Fibroblast of lung (primary cell): ENCODE measurements around the gene OSBP. TPM values are rescaled to one million over a fixed set of nuclear protein-coding genes. Genes with fewer than 3 reads are reported as not detected.

Source experiments
- DNase-seq, 2 donors: peaks; one replicate each; pipeline versions ENCODE4 v3.0.0 to v3.0.0-alpha.2; 2010; ENCODE audit warnings: low read depth in 2 of 2
- H2AFZ ChIP-seq: 2 replicates; pipeline ENCODE4 v1.5.1; 2012; ENCODE audit warnings: low read length, control low read depth, inconsistent platforms
- H3K27ac ChIP-seq: 2 replicates; pipeline ENCODE4 v1.5.1; 2011; ENCODE audit warnings: low read length, control low read depth; ENCODE audit not compliant: insufficient read depth
- H3K27me3 ChIP-seq: 2 replicates; pipeline ENCODE4 v1.5.1; 2011; ENCODE audit warnings: mild to moderate bottlenecking, low read length; ENCODE audit not compliant: control insufficient read depth, insufficient read depth
- H3K36me3 ChIP-seq: 2 replicates; pipeline ENCODE4 v1.5.1; 2011; ENCODE audit warnings: low read length; ENCODE audit not compliant: control insufficient read depth, insufficient read depth
- H3K4me1 ChIP-seq: 2 replicates; pipeline ENCODE4 v1.5.1; 2011; ENCODE audit warnings: low read length; ENCODE audit not compliant: control insufficient read depth, insufficient read depth; ENCODE audit errors: extremely low read depth
- H3K4me2 ChIP-seq: 2 replicates; pipeline ENCODE4 v1.5.1; 2011; ENCODE audit warnings: low read length, control low read depth; ENCODE audit not compliant: insufficient read depth; ENCODE audit errors: extremely low read depth
- H3K4me3 ChIP-seq, 4 experiments: fragments of 200-600 bp in 1 of 4; sonication (generic) in 1 of 4; replicated peaks in 1 of 4; 2 replicates each; pipeline ENCODE4 v1.5.1; 2011 to 2016; ENCODE audit warnings: low read length in 4 of 4, low read depth in 3 of 4, mild to moderate bottlenecking in 3 of 4, control low read depth in 2 of 4, inconsistent platforms in 1 of 4, mixed read lengths in 1 of 4; ENCODE audit not compliant: insufficient read depth in 1 of 4; ENCODE audit errors: control extremely low read depth in 1 of 4
- H3K79me2 ChIP-seq: 2 replicates; pipeline ENCODE4 v1.5.1; 2012; ENCODE audit warnings: mild to moderate bottlenecking, low read length, inconsistent platforms; ENCODE audit not compliant: control insufficient read depth, insufficient read depth
- H3K9ac ChIP-seq: 2 replicates; pipeline ENCODE4 v1.5.1; 2011; ENCODE audit warnings: mild to moderate bottlenecking, low read length, control low read depth; ENCODE audit not compliant: insufficient read depth
- H3K9me3 ChIP-seq: 2 replicates; pipeline ENCODE4 v1.5.1; 2012; ENCODE audit warnings: low read depth, low read length; ENCODE audit not compliant: control insufficient read depth, insufficient read depth
- H4K20me1 ChIP-seq: 2 replicates; pipeline ENCODE4 v1.5.1; 2011; ENCODE audit warnings: low read length; ENCODE audit not compliant: control insufficient read depth, insufficient read depth; ENCODE audit errors: extremely low read depth
- EZH2 ChIP-seq: IDR thresholded peaks from 2 replicates; pipeline ENCODE4 v1.5.1; 2012; ENCODE audit warnings: low read length, control low read depth, mild to moderate bottlenecking; ENCODE audit errors: missing control alignments
- polyA plus RNA-seq, 2 donors: library from polyadenylated mRNA; depleted of rRNA in 1 of 2; stranded (reverse) in 1 of 2; unstranded in 1 of 2; fragments of >200 nt; gene quantifications; 2 replicates each; pipeline ENCODE4 v1.2.1, GENCODE V29; 2011 to 2012; ENCODE audit warnings: missing spikeins in 1 of 2
- total RNA-seq: library from RNA; depleted of rRNA; stranded (reverse); fragments of >200 nt; gene quantifications from 2 replicates; pipeline ENCODE4 v1.2.1, GENCODE V29; 2014
- TF ChIP-seq, protein P1 (sequence below), 2 donors: IDR thresholded peaks in 1 of 2; conservative IDR thresholded peaks in 1 of 2; 1 replicate in 1 of 2; 2 replicates in 1 of 2; pipeline ENCODE4 v1.5.1; 2011 to 2012; ENCODE audit warnings: low read length in 2 of 2, control low read depth in 1 of 2, inconsistent platforms in 1 of 2, low read depth in 1 of 2, mild to moderate bottlenecking in 1 of 2

OSBP gene
- total and polyA plus RNA-seq, 2 donors (not counting 1 experiment from before 2014, with no cell fraction given), result 34.0 to 44.1 TPM

DNA sequence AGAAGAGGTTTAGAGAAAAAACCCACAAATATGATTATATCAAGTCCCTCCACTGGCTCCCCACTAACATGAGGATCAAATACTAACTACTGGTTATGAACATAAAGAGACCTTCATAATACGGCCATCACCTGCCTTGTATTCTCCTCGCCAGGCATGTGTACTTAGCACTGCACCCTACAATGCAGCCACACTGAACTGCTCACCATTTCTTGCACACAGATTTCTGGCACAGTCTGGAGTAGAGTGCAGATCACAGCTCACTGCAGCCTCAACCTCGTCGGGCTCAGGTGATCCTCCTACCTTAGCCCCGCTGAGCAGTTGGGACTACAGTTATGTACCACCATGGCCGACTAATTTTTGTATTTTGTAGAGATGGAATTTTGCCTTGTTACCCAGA is 13.1 kb downstream of the OSBP start:
- no peaks in the 10 kb centered on the region for H3K9me3 ChIP-seq
- H3K79me2 ChIP-seq, result peaks cover 9% of the 10 kb centered on the region
- no peak overlapping the region for H3K4me3 ChIP-seq
- H3K27me3 ChIP-seq, result no peaks in the 10 kb centered on the region
- no peak overlapping the region for H3K27ac ChIP-seq
- H2AFZ ChIP-seq, result no peak overlapping the region
- no peaks in the 10 kb centered on the region for H4K20me1 ChIP-seq
- peaks cover 24% of the 10 kb centered on the region for H3K36me3 ChIP-seq
- no peak overlapping the region for H3K4me2 ChIP-seq
- no peak overlapping the region for H3K9ac ChIP-seq
- TF ChIP-seq, protein P1, sequence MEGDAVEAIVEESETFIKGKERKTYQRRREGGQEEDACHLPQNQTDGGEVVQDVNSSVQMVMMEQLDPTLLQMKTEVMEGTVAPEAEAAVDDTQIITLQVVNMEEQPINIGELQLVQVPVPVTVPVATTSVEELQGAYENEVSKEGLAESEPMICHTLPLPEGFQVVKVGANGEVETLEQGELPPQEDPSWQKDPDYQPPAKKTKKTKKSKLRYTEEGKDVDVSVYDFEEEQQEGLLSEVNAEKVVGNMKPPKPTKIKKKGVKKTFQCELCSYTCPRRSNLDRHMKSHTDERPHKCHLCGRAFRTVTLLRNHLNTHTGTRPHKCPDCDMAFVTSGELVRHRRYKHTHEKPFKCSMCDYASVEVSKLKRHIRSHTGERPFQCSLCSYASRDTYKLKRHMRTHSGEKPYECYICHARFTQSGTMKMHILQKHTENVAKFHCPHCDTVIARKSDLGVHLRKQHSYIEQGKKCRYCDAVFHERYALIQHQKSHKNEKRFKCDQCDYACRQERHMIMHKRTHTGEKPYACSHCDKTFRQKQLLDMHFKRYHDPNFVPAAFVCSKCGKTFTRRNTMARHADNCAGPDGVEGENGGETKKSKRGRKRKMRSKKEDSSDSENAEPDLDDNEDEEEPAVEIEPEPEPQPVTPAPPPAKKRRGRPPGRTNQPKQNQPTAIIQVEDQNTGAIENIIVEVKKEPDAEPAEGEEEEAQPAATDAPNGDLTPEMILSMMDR (conservative IDR thresholded peaks at IDR 0.05 in 1 of 2, IDR thresholded peaks at IDR 0.05 in 1 of 2; ENCODE audit: low read depth in 1 of 2, low read length in 2 of 2), result no peak
- TF ChIP-seq EZH2, result no peak
- no peak for DNase-seq
- no peaks in the 10 kb centered on the region for H3K4me1 ChIP-seq

DNA sequence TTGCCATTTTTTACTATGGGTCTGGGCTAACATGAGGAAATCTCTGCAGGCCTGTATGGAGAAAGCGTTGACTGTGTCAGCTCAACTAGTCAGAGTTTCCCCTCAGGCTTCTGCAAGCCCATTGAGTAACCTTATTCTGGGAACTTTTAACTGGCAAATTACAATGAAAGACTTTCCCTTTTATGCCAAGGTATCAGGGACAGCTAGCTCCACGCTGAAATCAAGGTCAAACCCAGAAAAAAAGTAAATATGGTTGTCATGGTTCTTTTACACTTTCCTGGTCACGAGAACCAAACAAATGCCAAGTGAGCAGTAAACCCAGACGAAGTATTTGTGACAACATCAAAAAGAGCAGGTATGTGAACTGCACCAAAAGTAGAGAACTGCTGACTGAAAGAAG is 13.8 kb downstream of the OSBP start:
- no peak overlapping the region for H3K4me3 ChIP-seq
- no peaks in the 10 kb centered on the region for H3K4me1 ChIP-seq
- no peaks in the 10 kb centered on the region for H4K20me1 ChIP-seq
- peaks cover 9% of the 10 kb centered on the region for H3K79me2 ChIP-seq
- DNase-seq, result no peak
- TF ChIP-seq, protein P1 (conservative IDR thresholded peaks at IDR 0.05 in 1 of 2, IDR thresholded peaks at IDR 0.05 in 1 of 2; ENCODE audit: low read depth in 1 of 2, low read length in 2 of 2), result no peak
- TF ChIP-seq EZH2, result no peak
- peaks cover 23% of the 10 kb centered on the region for H3K36me3 ChIP-seq
- H3K4me2 ChIP-seq, result no peak overlapping the region
- no peak overlapping the region for H3K27ac ChIP-seq
- no peak overlapping the region for H3K9ac ChIP-seq
- H3K9me3 ChIP-seq, result no peaks in the 10 kb centered on the region
- no peak overlapping the region for H2AFZ ChIP-seq
- no peaks in the 10 kb centered on the region for H3K27me3 ChIP-seq

DNA sequence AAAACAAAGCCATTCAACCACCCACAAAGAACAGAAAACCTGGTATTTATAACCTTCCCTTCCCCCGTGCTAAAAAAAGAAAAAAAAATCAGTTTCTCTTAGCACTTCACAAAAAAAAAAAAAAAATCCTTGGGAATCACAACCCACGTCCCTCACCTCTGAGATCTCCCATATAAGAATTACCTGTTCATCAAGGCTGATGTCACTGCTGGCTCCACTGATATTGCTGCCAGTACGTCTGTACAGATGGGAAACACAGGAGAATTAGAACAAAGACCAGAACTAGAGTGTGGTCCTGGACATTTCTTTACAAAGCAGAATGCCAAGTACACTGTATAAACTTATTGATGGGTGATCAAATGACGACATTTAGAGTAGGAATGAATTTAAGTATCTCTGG is 14.9 kb downstream of the OSBP start:
- Histone ChIP-seq H3K36me3 (peaks cover 21% of the 10 kb centered on the region), H3K27me3 (no peaks in the 10 kb centered on the region), H3K9me3 (no peaks in the 10 kb centered on the region), H3K4me1 (no peaks in the 10 kb centered on the region), H3K79me2 (peaks cover 7% of the 10 kb centered on the region), H3K4me2 (no peak overlapping the region), H3K9ac (no peak overlapping the region), H3K4me3 (no peak overlapping the region), H2AFZ (no peak overlapping the region), H4K20me1 (no peaks in the 10 kb centered on the region), H3K27ac (no peak overlapping the region)
- DNase-seq, result no peak
- TF ChIP-seq, protein P1 (conservative IDR thresholded peaks at IDR 0.05 in 1 of 2, IDR thresholded peaks at IDR 0.05 in 1 of 2; ENCODE audit: low read depth in 1 of 2, low read length in 2 of 2), result no peak
- TF ChIP-seq EZH2, result no peak
